ENCODE data around the gene KRTAP20-1.

Gene KRTAP20-1, protein sequence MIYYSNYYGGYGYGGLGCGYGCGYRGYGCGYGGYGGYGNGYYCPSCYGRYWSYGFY

DNA sequence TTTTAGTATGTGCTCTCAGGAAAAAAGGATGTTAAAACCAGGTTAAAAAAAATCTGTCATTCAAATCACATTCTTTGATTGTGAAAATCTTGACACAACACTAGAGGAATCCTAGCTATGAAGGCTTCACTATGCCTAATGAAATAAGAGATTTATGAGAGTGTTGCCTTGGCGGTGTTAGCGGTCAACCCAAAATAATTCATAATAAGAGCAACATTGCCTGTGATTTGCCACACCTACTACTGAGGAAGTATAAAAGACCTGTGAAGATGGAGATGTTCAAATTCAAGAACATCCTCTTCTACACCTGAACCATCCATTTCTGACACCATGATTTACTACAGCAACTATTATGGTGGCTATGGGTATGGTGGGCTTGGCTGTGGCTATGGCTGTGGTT, at the start of gene KRTAP20-1:
Gene KRTAP20-1 (plus strand): TSS at position 301 of the 400 bp plus-strand sequence. CDS start 30 bp downstream, at position 331.
- no peak for DNase-seq

- no peak for DNase-seq
These were observed 48.6 kb upstream of the KRTAP20-1 start for GRCh38 chr21:30567617-30568016.

DNA sequence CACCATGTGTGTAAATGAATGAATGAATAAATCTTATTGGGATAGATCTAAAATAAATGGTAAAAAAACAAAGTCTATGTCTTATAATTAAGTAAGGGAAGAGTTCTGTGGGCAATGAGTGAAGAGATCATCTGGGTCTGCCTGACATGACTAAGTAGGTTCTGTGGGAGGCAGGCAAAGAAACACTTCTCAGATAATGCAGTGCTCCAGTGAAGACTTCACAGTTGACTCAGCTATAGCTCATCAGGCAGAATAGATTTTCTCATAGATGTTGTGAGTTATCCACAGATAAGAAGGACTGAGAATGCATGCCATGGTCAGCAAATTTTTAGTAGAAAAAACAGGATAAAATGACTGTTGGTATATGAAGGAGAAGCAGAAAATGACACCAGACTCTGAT, 38.5 kb upstream of the KRTAP20-1 start:
- no peak for DNase-seq

GRCh38 chr21:30579346-30579745, 36.9 kb upstream of the KRTAP20-1 start:
- DNase-seq, result no peak

GRCh38 chr21:30580132-30580531, 36.1 kb upstream of the KRTAP20-1 start:
- DNase-seq, result no peak

GRCh38 chr21:30582870-30583269, 33.4 kb upstream of the KRTAP20-1 start:
- DNase-seq, result no peak

DNA sequence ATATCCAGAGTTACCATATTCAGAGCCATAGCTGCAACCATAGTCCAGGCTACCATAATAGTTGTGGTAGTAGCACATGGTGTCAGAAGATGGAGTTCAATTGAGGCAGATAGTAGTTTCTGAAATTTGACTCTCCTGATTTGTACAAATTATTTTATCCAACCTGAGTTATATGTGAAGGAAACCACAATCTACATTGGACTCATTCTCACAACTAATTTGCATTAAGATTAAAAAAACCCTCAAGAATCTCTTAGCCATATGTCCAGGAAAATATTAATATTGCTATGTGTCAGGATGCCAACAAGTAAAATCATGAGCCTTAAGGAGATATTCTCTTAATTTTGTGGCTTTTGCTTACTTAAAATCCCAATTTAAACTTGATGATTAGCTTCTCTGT, 25.9 kb upstream of the KRTAP20-1 start, which contains the start of gene KRTAP22-2:
Gene KRTAP22-2 (minus strand): TSS at position 101 of the 400 bp plus-strand sequence.
- no peak for DNase-seq

DNA sequence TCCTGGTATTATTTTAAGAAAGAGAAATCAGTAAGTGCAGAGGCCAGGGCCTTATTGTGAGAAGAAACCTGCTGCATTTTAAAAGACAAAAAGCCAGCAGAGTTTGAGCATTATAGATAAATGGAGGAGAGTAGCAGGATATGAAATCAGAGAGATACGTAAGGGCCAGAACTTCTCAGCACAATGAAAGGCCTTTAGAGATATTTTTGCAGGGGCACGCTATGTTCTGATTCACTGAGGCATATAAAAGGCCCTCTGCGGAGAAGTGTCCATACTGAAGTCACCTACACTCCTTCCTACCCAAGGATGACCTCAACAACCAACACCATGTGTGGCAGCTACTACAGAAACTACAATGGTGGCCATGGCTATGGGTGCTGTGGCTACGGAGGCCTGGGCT, 24.1 kb upstream of the KRTAP20-1 start, which contains the start of gene KRTAP6-3:
Gene KRTAP6-3 (plus strand): TSS at position 301 of the 400 bp plus-strand sequence. CDS start 6 bp downstream, at position 307.
- DNase-seq, result no peak

GRCh38 chr21:30598802-30599201, 17.4 kb upstream of the KRTAP20-1 start, which contains the start of gene KRTAP6-2:
KRTAP6-2 (minus strand) TSS chr21:30598902; CDS start chr21:30598874, 28 bp downstream.
- no peak for DNase-seq

GRCh38 chr21:30600787-30601186, 15.4 kb upstream of the KRTAP20-1 start, which contains the start of gene KRTAP22-1:
KRTAP22-1 (plus strand) TSS chr21:30601087.
- DNase-seq, result no peak

GRCh38 chr21:30605968-30606367, 10.3 kb upstream of the KRTAP20-1 start:
- no peak for DNase-seq

DNA sequence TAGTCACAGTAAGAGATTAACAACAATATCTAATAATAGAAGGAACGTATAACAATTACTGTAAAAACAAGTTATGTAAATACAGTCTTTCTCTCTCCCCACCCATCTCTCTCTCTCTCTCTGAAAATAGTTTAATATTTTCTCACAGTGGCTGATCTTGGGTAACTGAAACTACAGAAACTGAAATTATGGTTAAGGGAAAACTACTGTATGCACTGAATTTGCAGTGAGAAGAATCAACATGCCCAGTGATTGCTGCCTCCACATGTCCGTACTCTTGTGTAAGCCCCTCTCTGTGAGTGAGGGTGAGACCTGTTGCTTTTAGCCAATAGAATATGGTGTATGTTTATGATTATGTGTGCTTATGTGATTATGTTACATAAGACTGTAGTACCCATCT, 4.1 kb upstream of the KRTAP20-1 start:
- DNase-seq, result no peak

- no peak for DNase-seq
These were observed 2.4 kb upstream of the KRTAP20-1 start, which contains the start of gene KRTAP6-1 for GRCh38 chr21:30613836-30614235. KRTAP6-1 (minus strand) TSS chr21:30613930; CDS start chr21:30613904, 26 bp downstream.

DNA sequence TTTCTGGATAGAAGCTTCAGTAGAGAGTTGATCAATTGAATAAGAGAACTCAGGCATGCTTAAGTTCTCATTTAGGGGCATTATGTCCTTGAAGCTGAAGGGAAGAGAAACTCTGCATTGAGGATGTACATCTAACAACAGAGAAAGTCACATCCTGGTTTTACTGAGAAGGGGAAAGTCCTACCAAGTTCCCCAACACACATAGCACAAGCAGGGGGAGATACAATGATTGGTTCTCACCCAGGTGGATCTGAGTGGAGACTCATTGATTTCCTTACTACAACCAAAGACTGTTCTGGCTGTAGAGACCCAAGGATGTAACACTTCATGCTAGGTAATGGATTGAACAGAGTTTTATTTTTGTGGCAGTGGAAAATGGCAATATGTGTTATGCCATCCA, 1.0 kb upstream of the KRTAP20-1 start:
- no peak for DNase-seq

GRCh38 chr21:30620080-30620479, 3.9 kb downstream of the KRTAP20-1 start:
- DNase-seq, result no peak

DNA sequence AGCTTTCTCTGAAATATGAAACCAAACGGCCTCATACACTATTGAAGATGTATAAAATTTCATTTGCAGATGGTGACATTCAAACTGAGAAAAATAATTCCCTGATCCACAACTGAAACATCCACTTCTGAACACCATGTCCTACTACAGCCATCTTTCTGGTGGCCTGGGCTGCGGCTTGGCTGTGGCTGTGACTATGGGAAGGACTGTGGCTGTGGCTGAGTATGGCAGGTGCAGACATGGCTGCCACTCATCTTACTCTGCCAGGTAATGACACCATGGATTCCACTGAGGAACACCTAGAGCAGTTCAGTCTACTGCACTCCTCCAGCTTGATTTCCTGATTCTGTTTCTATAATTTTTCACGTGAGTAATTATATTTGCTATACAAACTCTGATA, 4.3 kb downstream of the KRTAP20-1 start, which contains the start of gene KRTAP20-4:
Gene KRTAP20-4 (plus strand): TSS at position 106 of the 400 bp plus-strand sequence.
- no peak for DNase-seq

DNA sequence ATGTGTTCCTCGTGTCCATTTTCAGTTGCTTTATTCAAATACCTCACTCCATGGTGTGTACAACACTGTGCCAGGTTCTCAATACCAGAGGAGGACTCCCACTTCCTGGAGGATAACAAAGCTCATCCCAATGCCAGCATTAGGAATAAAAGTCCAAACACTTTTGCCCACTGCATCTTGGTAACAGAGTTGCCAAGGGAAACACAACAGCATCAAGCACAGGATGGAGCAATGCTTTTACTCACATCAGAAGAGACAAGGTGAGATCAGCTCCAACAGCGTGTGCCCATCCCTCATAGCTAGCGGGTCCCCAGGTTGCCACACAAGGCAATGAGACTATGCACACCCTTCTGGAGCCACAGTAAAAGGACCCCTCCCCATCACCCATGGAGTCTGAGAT, 7.1 kb downstream of the KRTAP20-1 start:
- no peak for DNase-seq

DNA sequence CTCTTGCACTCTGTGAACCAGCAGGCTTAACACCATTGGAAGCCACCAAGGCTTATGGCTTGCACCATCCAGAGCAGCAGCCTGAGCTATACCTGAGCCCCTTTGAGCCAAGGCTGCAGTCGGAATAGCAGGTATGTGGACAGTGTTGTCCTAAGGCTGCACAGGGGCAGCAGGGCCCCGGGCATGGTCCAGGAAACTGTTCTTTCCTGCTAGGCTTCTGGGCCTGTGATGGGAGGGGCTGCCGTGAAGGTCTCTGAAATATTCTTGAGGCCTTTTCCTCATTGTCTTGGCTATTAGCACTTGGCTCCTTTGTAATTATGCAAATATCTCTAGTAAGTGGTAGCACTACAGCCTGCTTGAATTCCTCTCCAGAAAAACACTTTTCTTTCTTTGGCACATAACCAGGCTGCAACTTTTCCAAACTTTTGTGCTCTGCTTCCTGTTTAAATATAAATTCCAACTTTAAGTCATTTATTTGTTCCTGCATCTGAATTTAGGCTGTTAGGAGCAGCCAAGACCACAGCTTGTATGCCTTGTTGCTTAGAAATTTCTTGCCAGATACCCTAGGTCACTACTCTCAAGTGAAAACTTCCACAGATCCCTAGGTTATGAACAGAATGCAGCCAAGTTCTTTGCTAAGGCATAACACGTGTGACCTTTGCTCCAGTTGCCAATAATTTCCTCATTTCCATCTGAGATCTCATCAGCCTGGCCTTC, 9.4 kb downstream of the KRTAP20-1 start:
- no peak for DNase-seq

DNA sequence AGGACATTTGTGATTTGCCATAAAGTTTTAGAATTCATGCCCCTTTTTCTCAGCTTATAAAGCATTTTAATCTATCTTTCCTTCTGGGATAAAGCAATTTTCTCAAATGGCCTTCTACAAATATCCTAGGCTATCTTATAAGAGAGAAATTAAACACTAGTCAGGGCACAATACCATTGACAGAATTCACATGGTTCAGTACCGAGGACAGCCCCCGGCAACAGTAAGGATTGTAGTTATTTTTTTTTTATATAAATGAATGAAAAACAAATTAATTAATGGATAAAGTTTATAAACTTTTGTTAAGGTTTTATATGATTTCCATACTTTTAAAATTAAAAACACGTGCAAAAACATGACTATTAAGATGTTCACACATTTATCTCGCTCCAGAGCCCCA, 11.9 kb downstream of the KRTAP20-1 start:
- DNase-seq, result no peak

DNA sequence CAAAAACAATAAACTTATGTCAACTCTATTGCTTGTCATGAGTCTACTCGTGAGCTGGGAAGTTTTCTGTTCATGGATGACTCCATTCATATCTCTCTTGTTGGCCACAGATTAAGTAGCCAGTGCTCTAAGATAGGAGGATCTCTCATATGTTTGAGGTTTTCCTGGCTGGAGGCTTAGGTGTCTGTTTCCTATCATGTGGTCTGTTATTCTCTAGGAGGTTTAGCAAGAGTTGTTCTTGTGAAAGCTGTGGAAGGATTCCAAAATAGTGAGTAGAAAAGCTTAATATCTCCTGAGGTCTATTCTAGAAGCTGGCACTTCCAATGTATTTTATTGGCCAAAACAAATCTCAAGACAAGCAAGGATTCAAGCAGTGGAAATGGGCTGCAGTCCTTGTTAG, 13.0 kb downstream of the KRTAP20-1 start:
- DNase-seq, result no peak

DNA sequence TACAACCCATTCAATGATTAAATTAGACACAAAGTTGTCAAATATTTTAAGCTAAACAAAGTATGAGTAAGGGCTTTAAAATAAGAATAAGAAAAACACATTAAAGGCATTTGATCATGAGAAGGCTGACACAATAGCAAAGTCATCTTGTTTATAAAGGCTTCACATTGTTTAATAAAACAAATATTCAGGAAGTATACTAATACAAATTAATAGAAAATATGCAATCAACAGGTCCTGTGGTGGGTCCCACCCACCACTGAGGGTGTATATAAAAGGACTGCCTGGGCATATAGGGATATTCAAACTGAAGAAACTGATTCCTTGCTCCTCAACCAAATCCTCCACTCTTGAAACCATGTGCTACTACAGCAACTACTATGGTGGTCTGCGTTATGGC, 18.7 kb downstream of the KRTAP20-1 start, which contains the start of gene KRTAP20-2:
Gene KRTAP20-2 (plus strand): TSS at position 301 of the 400 bp plus-strand sequence. CDS start 58 bp downstream, at position 359.
- DNase-seq, result no peak

DNA sequence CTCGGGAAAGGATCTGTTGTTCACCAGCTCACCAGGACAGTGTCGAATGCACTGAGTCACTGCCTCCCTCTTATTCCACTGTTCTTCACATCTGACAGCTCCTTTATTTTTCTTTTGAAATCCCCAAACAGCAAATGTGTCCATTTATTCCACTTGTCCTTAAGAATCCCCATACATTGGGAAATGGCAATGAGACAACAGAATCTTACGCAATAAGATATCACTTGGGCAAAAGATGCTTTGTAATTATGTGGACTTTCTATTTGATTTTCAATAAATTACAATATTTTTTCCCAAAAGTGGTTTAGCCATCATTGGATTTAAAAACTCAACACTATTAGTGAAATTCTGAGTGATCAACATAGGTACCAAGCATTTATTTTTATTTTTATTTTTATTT, 22.5 kb downstream of the KRTAP20-1 start:
- DNase-seq, result no peak

DNA sequence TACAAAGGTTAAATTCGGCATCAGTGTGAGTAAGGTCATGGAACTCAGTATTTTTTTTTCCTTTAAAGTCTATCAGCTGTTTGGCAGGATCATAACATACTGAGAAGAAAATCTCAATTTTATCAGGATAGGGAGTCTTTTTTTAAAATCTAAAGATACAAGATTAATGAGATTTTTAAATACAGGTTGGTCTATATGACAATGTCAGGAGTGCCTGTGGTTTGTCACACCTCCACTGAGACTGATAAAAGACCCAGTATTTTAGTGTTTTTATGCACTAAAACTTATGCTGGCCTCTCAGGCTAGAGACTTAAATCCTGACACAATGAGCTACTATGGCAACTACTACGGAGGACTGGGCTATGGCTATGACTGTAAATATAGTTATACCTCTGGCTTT, 26.3 kb downstream of the KRTAP20-1 start, which contains the start of gene KRTAP20-3:
Gene KRTAP20-3 (plus strand): TSS at position 301 of the 400 bp plus-strand sequence.
- no peak for DNase-seq

GRCh38 chr21:30646904-30647414, 30.7 kb downstream of the KRTAP20-1 start:
- no peak for DNase-seq

Data from suppressor macrophage treated with lipopolysaccharide for 4 hours (primary cell).